Measurements from ENCODE around the gene CALR3. TPM values are rescaled to one million over a fixed set of nuclear protein-coding genes. Genes with fewer than 3 reads are reported as not detected.

The CALR3 gene
- total and polyA plus RNA-seq, 2 of the 8 experiments (the other 6 are each of a cell fraction or from before 2014, with no cell fraction given): 0.11 to 0.32 TPM

DNA sequence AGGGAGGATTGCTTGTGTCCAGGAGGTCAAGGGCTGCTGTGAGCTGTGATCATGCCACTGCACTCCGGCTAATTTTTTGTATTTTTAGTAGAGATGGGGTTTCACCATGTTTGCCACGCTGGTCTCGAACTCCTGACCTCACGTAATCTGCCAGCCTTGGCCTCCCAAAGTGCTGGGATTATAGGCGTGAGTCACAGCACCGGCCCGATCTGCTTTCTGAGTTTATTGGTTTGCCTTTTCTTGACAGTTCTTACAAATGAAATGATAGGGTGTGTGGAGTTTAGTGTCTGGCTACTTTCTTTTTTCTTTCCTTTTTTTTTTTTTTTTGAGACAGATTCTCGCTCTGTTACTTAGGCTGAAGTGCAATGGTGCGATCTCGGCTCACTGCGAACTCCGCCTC is 1.1 kb upstream of the CALR3 start:
- 84% methylated on average over 9 of the region's 12 CpGs; no CpG with 5 or more reads in 1 of the 2 experiments for WGBS, 2 experiments (ENCODE audit: extremely low coverage in 1 of 2, insufficient coverage in 1 of 2, insufficient read length in 1 of 2, insufficient replicate concordance in 2 of 2, low coverage in 1 of 2, low lambda C conversion rate in 2 of 2, missing lambda C conversion rate in 1 of 2)
- H2BK5ac ChIP-seq (ENCODE audit: low read depth, low read length): no peak overlapping the region
- no peak overlapping the region for H3K56ac ChIP-seq (replicated peaks; ENCODE audit: insufficient read length, low read depth, low read length)
- H3K36me3 ChIP-seq (ENCODE audit: control insufficient read depth in 2 of 4, insufficient read depth in 4 of 4, low read length in 3 of 4): 0 out of 8 replicates have a peak, but pooled peaks cover 0 to 3% (median 0%) of the 10 kb centered on the region in 4 experiments
- no peak overlapping the region for H2BK12ac ChIP-seq (ENCODE audit: low read depth, low read length)
- H3K23me2 ChIP-seq (ENCODE audit: low read depth, low read length): no peaks in the 10 kb centered on the region; the same call in 1 of the 2 replicates
- no peak overlapping the region for H3K27ac ChIP-seq (ENCODE audit: low read depth, low read length)
- H3K18ac ChIP-seq (ENCODE audit: extremely low read depth, low read length): no peak overlapping the region
- no peak overlapping the region for H4K5ac ChIP-seq (ENCODE audit: insufficient read length, low read depth, low read length)
- peak overlapping the region in 1 of 4 experiments; percentile 78; a peak in 2 of 8 replicates for H3K4me3 ChIP-seq (ENCODE audit: extremely low read depth in 1 of 4, insufficient read depth in 2 of 4, low read depth in 3 of 4, low read length in 4 of 4)
- H3K79me1 ChIP-seq (ENCODE audit: low read depth, low read length): no peaks in the 10 kb centered on the region
- ChIA-PET POLR2A (ENCODE audit: partially characterized antibody) (interaction anchor here (0.9 to 2.1 kb wide), 5 partner anchors 9 to 52 kb away, joined by 3 to 7 read pairs (median 4); no protein-coding TSS in a partner anchor), CTCF (ENCODE audit: partially characterized antibody) (interaction anchor here (1.0 to 1.1 kb wide), 2 partner anchors 21 to 52 kb away, joined by 3 read pairs; no protein-coding TSS in a partner anchor)
- no peaks in the 10 kb centered on the region for H3K9me3 ChIP-seq (ENCODE audit: insufficient read depth in 2 of 2, low read depth in 1 of 2, low read length in 1 of 2)
- H3K14ac ChIP-seq (ENCODE audit: insufficient read length): no peak overlapping the region
- DNase-seq (ENCODE audit: low read depth in 1 of 2, low spot score in 2 of 2) (no peak), FAIRE-seq (no peak)
- 0 out of 4 replicates have a peak, but pooled peaks cover 0 to 3% of the 10 kb centered on the region in 2 experiments for H3K79me2 ChIP-seq (ENCODE audit: control insufficient read depth in 1 of 2, insufficient read depth in 2 of 2, low read length in 2 of 2)
- H3K27me3 ChIP-seq (replicated peaks in 1 of 4; ENCODE audit: control insufficient read depth in 3 of 4, extremely low read depth in 1 of 4, insufficient read depth in 3 of 4, low read length in 3 of 4): no peaks in the 10 kb centered on the region
- no peak overlapping the region for H2BK20ac ChIP-seq (ENCODE audit: low read length)
- no peak overlapping the region for H2AFZ ChIP-seq (ENCODE audit: low read length)
- no peak overlapping the region for H2BK15ac ChIP-seq (ENCODE audit: low read length)
- H3K4me2 ChIP-seq (ENCODE audit: insufficient read depth in 1 of 2, low read depth in 2 of 2, low read length in 2 of 2): peak overlapping the region; percentile 60 to 62
- no peaks in the 10 kb centered on the region for H4K20me1 ChIP-seq (replicated peaks in 1 of 2; ENCODE audit: control insufficient read depth in 1 of 2, insufficient read depth in 2 of 2, low read length in 2 of 2)
- H3K23ac ChIP-seq (ENCODE audit: insufficient read length): no peak overlapping the region
- no peak overlapping the region for H4K91ac ChIP-seq (replicated peaks; ENCODE audit: insufficient read length, low read length)
- no peak overlapping the region for H2AK5ac ChIP-seq (ENCODE audit: low read depth, low read length)
- no peak overlapping the region for H3K4ac ChIP-seq (replicated peaks; ENCODE audit: insufficient read length, low read depth, low read length)
- no peak overlapping the region for H4K8ac ChIP-seq (ENCODE audit: extremely low read depth, insufficient read depth, low read length)
- peaks cover 0 to 3% (median under 1%) of the 10 kb centered on the region in 4 experiments; a peak in 2 of 7 replicates for H3K4me1 ChIP-seq (replicated peaks in 1 of 4; ENCODE audit: control insufficient read depth in 3 of 4, insufficient read depth in 4 of 4, low read length in 3 of 4)
- no peak overlapping the region for H3K9ac ChIP-seq (replicated peaks in 1 of 4; ENCODE audit: extremely low read depth in 1 of 4, low read depth in 3 of 4, low read length in 3 of 4)
- no peak overlapping the region for H2BK120ac ChIP-seq (replicated peaks; ENCODE audit: low read depth, low read length)
- TF ChIP-seq EZH2 (IDR thresholded peaks at IDR 0.05; ENCODE audit: low read depth, low read length, severe bottlenecking): no peak
- TF ChIP-seq ASH2L (IDR thresholded peaks at IDR 0.05; ENCODE audit: low read length): no peak
- no peak for TF ChIP-seq JUND (IDR thresholded peaks at IDR 0.05; ENCODE audit: low read length)
- TF ChIP-seq BRCA1 (IDR thresholded peaks at IDR 0.05; ENCODE audit: low read depth, low read length): no peak
- TF ChIP-seq RXRA (IDR thresholded peaks at IDR 0.05; ENCODE audit: insufficient read depth, low read depth, low read length): no peak
- TF ChIP-seq BACH1 (IDR thresholded peaks at IDR 0.05; ENCODE audit: low read length): no peak
- TF ChIP-seq ATF3 (IDR thresholded peaks at IDR 0.05; ENCODE audit: insufficient read depth, low read depth, low read length): no peak
- TF ChIP-seq EP300 (IDR thresholded peaks at IDR 0.05; ENCODE audit: borderline replicate concordance in 1 of 2, low read depth in 2 of 2, low read length in 2 of 2): no peak
- TF ChIP-seq KDM1A (IDR thresholded peaks at IDR 0.05; ENCODE audit: borderline replicate concordance, low read length): no peak
- no peak for TF ChIP-seq SIRT6 (IDR thresholded peaks at IDR 0.05; ENCODE audit: low read length)
- no peak for TF ChIP-seq SAP30 (IDR thresholded peaks at IDR 0.05; ENCODE audit: insufficient read depth, insufficient replicate concordance, low read length)
- TF ChIP-seq SP2 (IDR thresholded peaks at IDR 0.05; ENCODE audit: low read length): no peak
- no peak for TF ChIP-seq CBX5 (IDR thresholded peaks at IDR 0.05; ENCODE audit: low read depth, low read length)
- TF ChIP-seq CHD2 (IDR thresholded peaks at IDR 0.05; ENCODE audit: low read length): no peak

Data from H1 (cell line).